ENCODE measurements around the gene LRRK2.
"Not testable (repeated sequence)": the region's sequence is repeated elsewhere in the genome, so short reads cannot be mapped to it uniquely, and the experiment has no call there.

The LRRK2 gene

GRCh38 chr12:40248034-40248433 is 23.2 kb downstream of the LRRK2 start:
- no peak for DNase-seq (ENCODE audit: low read depth in 3 of 3)

GRCh38 chr12:40248585-40249297 is 23.9 kb downstream of the LRRK2 start:
- DNase-seq (ENCODE audit: low read depth in 3 of 3): no peak

GRCh38 chr12:40250652-40251051 is 25.9 kb downstream of the LRRK2 start:
- DNase-seq (ENCODE audit: low read depth in 3 of 3): not testable (repeated sequence)

- no peak for DNase-seq (ENCODE audit: low read depth in 3 of 3)
These were observed 29.1 kb downstream of the LRRK2 start for GRCh38 chr12:40253936-40254335.

- no peak for DNase-seq (ENCODE audit: low read depth in 3 of 3)
These were observed 29.8 kb downstream of the LRRK2 start for GRCh38 chr12:40254455-40255085.

GRCh38 chr12:40258371-40258770 is 33.6 kb downstream of the LRRK2 start:
- no peak for DNase-seq (ENCODE audit: low read depth in 3 of 3)

- DNase-seq (ENCODE audit: low read depth in 3 of 3): no peak
These were observed 37.1 kb downstream of the LRRK2 start for GRCh38 chr12:40261937-40262336.

GRCh38 chr12:40262657-40263056 is 37.9 kb downstream of the LRRK2 start:
- DNase-seq (ENCODE audit: low read depth in 3 of 3): no peak

- no peak for DNase-seq (ENCODE audit: low read depth in 3 of 3)
These were observed 39.0 kb downstream of the LRRK2 start for GRCh38 chr12:40263616-40264409.

- DNase-seq (ENCODE audit: low read depth in 3 of 3): no peak
These were observed 47.3 kb downstream of the LRRK2 start for GRCh38 chr12:40271981-40272664.

- no peak for DNase-seq (ENCODE audit: low read depth in 3 of 3)
These were observed 57.1 kb downstream of the LRRK2 start for GRCh38 chr12:40281791-40282364.

- DNase-seq (ENCODE audit: low read depth in 3 of 3): no peak
These were observed 61.8 kb downstream of the LRRK2 start for GRCh38 chr12:40286583-40286982.

GRCh38 chr12:40287369-40287975 is 62.7 kb downstream of the LRRK2 start:
- DNase-seq (ENCODE audit: low read depth in 3 of 3): no peak

- DNase-seq (ENCODE audit: low read depth in 3 of 3): no peak
These were observed 68.1 kb downstream of the LRRK2 start for GRCh38 chr12:40292788-40293429.

GRCh38 chr12:40298341-40298740 is 73.5 kb downstream of the LRRK2 start:
- DNase-seq (ENCODE audit: low read depth in 3 of 3): no peak

- DNase-seq (ENCODE audit: low read depth in 3 of 3): no peak
These were observed 75.7 kb downstream of the LRRK2 start for GRCh38 chr12:40300490-40300889.

- DNase-seq (ENCODE audit: low read depth in 3 of 3): no peak
These were observed 84.2 kb downstream of the LRRK2 start for GRCh38 chr12:40309001-40309400.

- no peak for DNase-seq (ENCODE audit: low read depth in 3 of 3)
These were observed 85.4 kb downstream of the LRRK2 start for GRCh38 chr12:40310211-40310610.

- DNase-seq (ENCODE audit: low read depth in 3 of 3): no peak
These were observed 87.4 kb downstream of the LRRK2 start for GRCh38 chr12:40312196-40312595.

GRCh38 chr12:40312982-40313576 is 88.3 kb downstream of the LRRK2 start:
- DNase-seq (ENCODE audit: low read depth in 3 of 3): no peak

Measured in stimulated activated CD4-positive, alpha-beta T cell treated with anti-CD3 and anti-CD28 coated beads, TNF-alpha, amount 100 ng/mL, for 4 hours (primary cell).